HG02870 (cell line): ENCODE data around the gene KCNQ4.

Experiments used
- ATAC-seq: cut with Tn5 transposase; IDR thresholded peaks from one replicate; pipeline ENCODE4 v1.9.1; 2021; ENCODE audit warnings: mild to moderate bottlenecking, moderate library complexity; ENCODE audit not compliant: unreplicated experiment

Gene KCNQ4

GRCh38 chr1:40776236-40777072 lies 7.1 kb upstream of the KCNQ4 start:
- ATAC-seq: no peak

- ATAC-seq: no peak
These were observed 6.2 kb upstream of the KCNQ4 start for GRCh38 chr1:40777224-40777970.

GRCh38 chr1:40780678-40781607 lies 2.6 kb upstream of the KCNQ4 start:
- ATAC-seq: no peak

- ATAC-seq: no peak
These were observed 2.0 kb upstream of the KCNQ4 start for GRCh38 chr1:40781608-40781971.

GRCh38 chr1:40782371-40782956 lies 1.1 kb upstream of the KCNQ4 start:
- no peak for ATAC-seq

- no peak for ATAC-seq
These were observed 669 bp downstream of the KCNQ4 start for GRCh38 chr1:40784141-40784770.

- no peak for ATAC-seq
These were observed 1.2 kb downstream of the KCNQ4 start for GRCh38 chr1:40784771-40785151.

- no peak for ATAC-seq
These were observed 1.9 kb downstream of the KCNQ4 start for GRCh38 chr1:40785446-40785845.

GRCh38 chr1:40786171-40786994 lies 2.8 kb downstream of the KCNQ4 start:
- no peak for ATAC-seq

- no peak for ATAC-seq
These were observed 3.6 kb downstream of the KCNQ4 start for GRCh38 chr1:40786995-40787705.

- no peak for ATAC-seq
These were observed 4.4 kb downstream of the KCNQ4 start for GRCh38 chr1:40787737-40788560.

GRCh38 chr1:40788561-40789341 lies 5.2 kb downstream of the KCNQ4 start:
- ATAC-seq: no peak

GRCh38 chr1:40789342-40789598 lies 5.7 kb downstream of the KCNQ4 start:
- no peak for ATAC-seq

GRCh38 chr1:40789661-40790430 lies 6.3 kb downstream of the KCNQ4 start:
- ATAC-seq: no peak

GRCh38 chr1:40792036-40792435 lies 8.4 kb downstream of the KCNQ4 start:
- no peak for ATAC-seq

- ATAC-seq: no peak
These were observed 10.0 kb downstream of the KCNQ4 start for GRCh38 chr1:40793617-40794016.

- ATAC-seq: no peak
These were observed 10.5 kb downstream of the KCNQ4 start for GRCh38 chr1:40794048-40794447.
